ENCODE results near the gene TBX15.
"Not testable (repeated sequence)": the region's sequence is repeated elsewhere in the genome, so short reads cannot be mapped to it uniquely, and the experiment has no call there.

TBX15 gene

DNA sequence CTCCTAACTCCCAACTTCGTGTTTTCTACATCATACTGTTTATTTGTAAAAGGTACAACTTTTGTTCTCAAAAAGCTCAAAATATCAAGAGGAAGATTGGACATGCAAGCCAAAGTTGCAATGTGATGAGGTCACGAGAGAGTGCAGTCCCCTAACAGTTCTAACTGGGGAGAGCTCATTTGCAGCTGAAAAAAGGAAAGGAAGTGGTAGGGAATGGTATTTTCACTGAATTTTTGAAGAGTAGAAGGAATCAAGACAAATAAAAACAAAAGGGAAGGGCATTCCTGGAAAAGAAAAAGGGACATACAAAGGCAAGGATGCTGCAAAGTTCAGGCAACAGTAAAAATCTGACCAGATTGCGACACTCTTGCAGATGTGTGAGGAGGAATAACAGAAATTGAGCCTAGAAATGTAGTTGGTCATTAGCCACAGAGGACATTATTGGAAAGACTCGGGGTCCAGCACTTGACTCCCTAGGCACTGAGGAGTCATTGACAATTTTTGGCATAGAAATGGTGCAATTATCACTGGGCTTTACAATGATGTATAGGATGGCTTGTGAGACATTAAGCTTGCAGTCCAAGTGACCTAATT is 67.9 kb downstream of the TBX15 start:
- no peak overlapping the region for H3K9ac ChIP-seq (ENCODE audit: low read depth, low read length)
- no peaks in the 10 kb centered on the region for H3K9me3 ChIP-seq (ENCODE audit: control insufficient read depth, insufficient read depth, low read length)
- no peaks in the 10 kb centered on the region for H3K27me3 ChIP-seq (ENCODE audit: control insufficient read depth, insufficient read depth, low read length)
- no peaks in the 10 kb centered on the region for H3K36me3 ChIP-seq (ENCODE audit: control insufficient read depth, insufficient read depth, low read length)
- no peak overlapping the region for H3K4me3 ChIP-seq (ENCODE audit: low read depth, low read length)
- H3K27ac ChIP-seq (ENCODE audit: low read depth, low read length): no peak overlapping the region
- peaks cover 30% of the 10 kb centered on the region for H3K4me1 ChIP-seq (ENCODE audit: control insufficient read depth, insufficient read depth, low read length)

DNA sequence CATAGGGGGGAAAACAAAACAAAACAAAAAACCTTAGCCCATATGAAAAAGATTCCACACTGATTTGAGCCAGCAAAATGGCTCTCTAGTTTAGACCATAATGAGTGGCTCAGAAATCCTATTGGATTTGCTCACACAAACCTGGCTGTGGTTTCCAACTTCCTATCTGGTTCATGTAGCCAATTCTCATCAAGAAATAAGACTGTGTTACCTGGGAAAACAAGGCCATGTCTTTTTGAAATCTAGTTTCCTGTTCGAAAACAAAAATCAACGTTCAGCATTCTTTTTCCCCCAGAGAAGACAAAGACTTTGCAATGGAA is 69.2 kb downstream of the TBX15 start:
- H3K9ac ChIP-seq (ENCODE audit: low read depth, low read length): no peak overlapping the region
- no peaks in the 10 kb centered on the region for H3K27me3 ChIP-seq (ENCODE audit: control insufficient read depth, insufficient read depth, low read length)
- H3K4me1 ChIP-seq (ENCODE audit: control insufficient read depth, insufficient read depth, low read length): peaks cover 30% of the 10 kb centered on the region
- H3K9me3 ChIP-seq (ENCODE audit: control insufficient read depth, insufficient read depth, low read length): no peaks in the 10 kb centered on the region
- H3K36me3 ChIP-seq (ENCODE audit: control insufficient read depth, insufficient read depth, low read length): no peaks in the 10 kb centered on the region
- H3K4me3 ChIP-seq (ENCODE audit: low read depth, low read length): no peak overlapping the region
- no peak overlapping the region for H3K27ac ChIP-seq (ENCODE audit: low read depth, low read length)

DNA sequence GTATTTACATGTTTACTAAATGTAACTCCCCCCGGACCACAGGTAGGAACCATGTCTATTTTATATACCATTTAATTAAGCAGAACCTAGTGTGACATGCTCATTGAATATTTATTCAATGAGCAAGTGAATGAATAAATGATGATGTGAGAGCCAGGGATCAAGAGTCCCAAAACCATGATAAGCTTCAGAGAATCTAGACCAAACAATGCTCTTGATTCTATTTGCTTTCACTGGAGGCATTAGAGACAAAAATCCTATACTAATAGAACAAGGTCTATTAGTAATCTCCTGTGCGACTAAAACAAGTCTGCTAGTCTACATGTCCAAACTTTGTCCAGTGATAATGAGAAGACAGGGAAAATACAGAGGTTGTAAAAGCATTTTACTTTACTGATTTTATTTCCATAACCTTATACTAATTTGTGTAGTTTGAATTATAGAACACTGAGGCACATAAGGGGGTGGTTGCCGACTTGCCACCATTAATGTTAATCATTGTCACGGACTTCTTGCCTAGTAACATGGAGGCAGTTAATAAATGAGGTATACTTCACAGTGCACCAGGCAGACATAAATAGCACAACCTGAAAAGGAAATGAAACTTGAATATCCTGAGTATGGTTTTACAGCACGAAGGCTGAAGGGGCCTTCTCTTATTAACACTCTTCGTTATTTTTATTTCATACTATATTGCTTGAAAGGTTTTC is 69.8 kb downstream of the TBX15 start:
- peaks cover 30% of the 10 kb centered on the region for H3K4me1 ChIP-seq (ENCODE audit: control insufficient read depth, insufficient read depth, low read length)
- no peak overlapping the region for H3K9ac ChIP-seq (ENCODE audit: low read depth, low read length)
- no peaks in the 10 kb centered on the region for H3K36me3 ChIP-seq (ENCODE audit: control insufficient read depth, insufficient read depth, low read length)
- no peak overlapping the region for H3K27ac ChIP-seq (ENCODE audit: low read depth, low read length)
- no peaks in the 10 kb centered on the region for H3K9me3 ChIP-seq (ENCODE audit: control insufficient read depth, insufficient read depth, low read length)
- no peaks in the 10 kb centered on the region for H3K27me3 ChIP-seq (ENCODE audit: control insufficient read depth, insufficient read depth, low read length)
- no peak overlapping the region for H3K4me3 ChIP-seq (ENCODE audit: low read depth, low read length)

- not testable (repeated sequence) for H3K4me3 ChIP-seq (ENCODE audit: low read depth, low read length); H3K36me3 ChIP-seq (ENCODE audit: control insufficient read depth, insufficient read depth, low read length); H3K9ac ChIP-seq (ENCODE audit: low read depth, low read length); H3K27ac ChIP-seq (ENCODE audit: low read depth, low read length); H3K9me3 ChIP-seq (ENCODE audit: control insufficient read depth, insufficient read depth, low read length); H3K27me3 ChIP-seq (ENCODE audit: control insufficient read depth, insufficient read depth, low read length)
- peaks cover 22% of the 10 kb centered on the region for H3K4me1 ChIP-seq (ENCODE audit: control insufficient read depth, insufficient read depth, low read length)
These were observed 71.8 kb downstream of the TBX15 start for GRCh38 chr1:118916346-118916745.

DNA sequence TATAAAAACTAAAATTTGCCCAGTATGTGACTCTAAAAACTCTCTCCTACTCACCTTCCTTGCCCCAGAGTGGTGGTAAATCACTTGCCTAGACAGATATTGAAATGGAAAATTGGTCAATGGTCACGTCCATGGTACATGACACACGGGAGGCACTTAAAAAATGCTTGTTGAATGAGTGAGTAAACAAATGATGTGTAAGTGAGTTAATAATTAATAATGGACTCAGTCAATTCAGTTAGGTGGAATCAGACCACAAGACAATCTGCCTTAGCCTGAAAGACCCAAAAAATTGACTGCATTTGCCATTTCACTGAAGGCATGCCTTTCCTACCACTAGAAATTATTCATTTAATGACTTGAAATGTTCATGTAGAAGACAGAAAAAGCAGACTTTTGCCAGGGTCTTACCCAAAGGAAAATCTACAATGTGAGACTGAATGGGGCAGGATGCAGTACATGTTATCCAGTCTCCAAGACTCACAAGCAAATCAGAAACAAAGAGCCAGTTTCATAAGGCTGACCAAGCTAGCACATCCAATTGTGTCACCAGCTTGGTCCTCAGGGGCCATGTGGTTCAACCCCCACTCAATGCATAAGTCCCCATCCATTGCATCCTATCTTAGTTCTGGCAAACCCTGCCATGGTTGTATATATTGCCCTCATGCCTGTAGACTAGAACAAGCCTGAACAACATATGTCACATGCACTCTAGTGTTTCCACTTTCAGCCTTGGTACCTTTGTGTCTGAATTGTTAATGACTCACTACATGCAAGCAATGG is 73.6 kb downstream of the TBX15 start:
- H3K27ac ChIP-seq (ENCODE audit: low read depth, low read length): no peak overlapping the region
- no peak overlapping the region for H3K9ac ChIP-seq (ENCODE audit: low read depth, low read length)

DNA sequence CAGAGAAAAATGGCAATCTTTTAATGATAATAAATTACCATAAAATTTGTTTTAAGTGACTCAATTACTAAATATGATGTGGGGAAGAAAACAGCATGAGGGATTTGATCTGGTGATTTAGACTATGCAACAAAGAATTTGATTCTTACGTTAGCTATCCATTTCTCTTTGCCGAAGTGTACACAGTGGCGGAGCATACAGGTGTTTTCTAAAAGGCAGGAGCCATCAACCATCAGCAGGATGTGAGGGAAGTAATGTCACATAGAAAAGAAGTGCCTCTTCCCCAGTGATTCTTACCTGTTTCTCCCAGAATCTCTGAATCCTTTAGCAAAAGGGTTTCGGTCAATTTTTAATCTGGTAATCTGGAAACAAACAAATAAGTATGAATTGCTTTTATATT is 74.3 kb downstream of the TBX15 start:
- H3K36me3 ChIP-seq (ENCODE audit: control insufficient read depth, insufficient read depth, low read length): no peaks in the 10 kb centered on the region
- no peaks in the 10 kb centered on the region for H3K9me3 ChIP-seq (ENCODE audit: control insufficient read depth, insufficient read depth, low read length)
- no peak overlapping the region for H3K9ac ChIP-seq (ENCODE audit: low read depth, low read length)
- no peaks in the 10 kb centered on the region for H3K27me3 ChIP-seq (ENCODE audit: control insufficient read depth, insufficient read depth, low read length)
- no peak overlapping the region for H3K4me3 ChIP-seq (ENCODE audit: low read depth, low read length)
- peaks cover 1% of the 10 kb centered on the region; the same call in 1 of the 2 replicates for H3K4me1 ChIP-seq (ENCODE audit: control insufficient read depth, insufficient read depth, low read length)
- no peak overlapping the region for H3K27ac ChIP-seq (ENCODE audit: low read depth, low read length)

More for the DNA sequence above, 73.6 kb downstream of the TBX15 start:
- Histone ChIP-seq H3K36me3 (ENCODE audit: control insufficient read depth, insufficient read depth, low read length) (no peaks in the 10 kb centered on the region), H3K27me3 (ENCODE audit: control insufficient read depth, insufficient read depth, low read length) (no peaks in the 10 kb centered on the region), H3K9me3 (ENCODE audit: control insufficient read depth, insufficient read depth, low read length) (no peaks in the 10 kb centered on the region), H3K4me3 (ENCODE audit: low read depth, low read length) (no peak overlapping the region), H3K4me1 (ENCODE audit: control insufficient read depth, insufficient read depth, low read length) (peaks cover 9% of the 10 kb centered on the region; the same call in 1 of the 2 replicates)

DNA sequence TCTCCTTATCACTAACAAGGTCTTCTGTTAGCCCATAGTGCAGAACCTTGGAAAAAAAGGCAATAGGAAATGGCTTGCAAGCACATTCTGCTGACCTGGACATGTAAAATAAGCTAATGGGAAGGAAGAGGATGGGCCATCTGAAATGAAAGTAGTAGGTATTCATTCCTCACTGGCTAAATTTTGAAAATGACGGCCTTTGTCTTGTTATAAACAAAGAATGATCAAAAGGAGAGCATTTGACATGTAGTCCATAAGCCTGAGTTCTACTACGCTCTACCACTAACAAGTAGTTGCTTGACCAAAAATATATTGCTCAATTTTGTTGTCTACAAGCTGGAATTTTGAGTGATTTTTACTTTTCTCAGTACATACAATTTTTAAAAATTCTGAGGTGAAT is 75.6 kb downstream of the TBX15 start:
- no peaks in the 10 kb centered on the region for H3K4me1 ChIP-seq (ENCODE audit: control insufficient read depth, insufficient read depth, low read length)
- H3K27ac ChIP-seq (ENCODE audit: low read depth, low read length): no peak overlapping the region
- H3K36me3 ChIP-seq (ENCODE audit: control insufficient read depth, insufficient read depth, low read length): no peaks in the 10 kb centered on the region
- no peaks in the 10 kb centered on the region for H3K27me3 ChIP-seq (ENCODE audit: control insufficient read depth, insufficient read depth, low read length)
- H3K4me3 ChIP-seq (ENCODE audit: low read depth, low read length): no peak overlapping the region
- no peak overlapping the region for H3K9ac ChIP-seq (ENCODE audit: low read depth, low read length)
- H3K9me3 ChIP-seq (ENCODE audit: control insufficient read depth, insufficient read depth, low read length): no peaks in the 10 kb centered on the region

DNA sequence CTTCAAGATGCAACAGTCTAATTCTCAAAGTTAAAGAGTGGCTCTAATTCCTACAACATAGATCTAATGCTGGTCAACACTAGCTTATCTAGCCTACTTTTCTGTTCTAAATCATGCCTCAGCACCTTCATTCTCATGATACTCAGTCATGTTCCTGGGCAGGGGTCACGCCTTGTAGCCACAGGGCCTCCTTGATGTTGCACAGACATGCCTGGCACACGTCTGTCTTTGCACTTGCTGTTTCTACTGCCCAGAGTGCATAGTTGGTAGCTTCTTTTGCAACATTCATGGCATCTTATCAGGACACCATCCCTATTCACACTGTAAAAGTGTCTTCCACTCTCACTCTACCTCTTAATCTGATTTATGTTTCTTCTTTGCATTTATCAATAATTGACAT is 76.6 kb downstream of the TBX15 start:
- Histone ChIP-seq H3K27ac (ENCODE audit: low read depth, low read length) (no peak overlapping the region), H3K27me3 (ENCODE audit: control insufficient read depth, insufficient read depth, low read length) (no peaks in the 10 kb centered on the region), H3K4me3 (ENCODE audit: low read depth, low read length) (no peak overlapping the region), H3K9ac (ENCODE audit: low read depth, low read length) (no peak overlapping the region), H3K36me3 (ENCODE audit: control insufficient read depth, insufficient read depth, low read length) (no peaks in the 10 kb centered on the region), H3K9me3 (ENCODE audit: control insufficient read depth, insufficient read depth, low read length) (no peaks in the 10 kb centered on the region), H3K4me1 (ENCODE audit: control insufficient read depth, insufficient read depth, low read length) (no peaks in the 10 kb centered on the region)

GRCh38 chr1:118907466-118907865 is 80.7 kb downstream of the TBX15 start:
- Histone ChIP-seq H3K27ac (ENCODE audit: low read depth, low read length) (no peak overlapping the region), H3K27me3 (ENCODE audit: control insufficient read depth, insufficient read depth, low read length) (no peaks in the 10 kb centered on the region), H3K4me1 (ENCODE audit: control insufficient read depth, insufficient read depth, low read length) (no peaks in the 10 kb centered on the region), H3K36me3 (ENCODE audit: control insufficient read depth, insufficient read depth, low read length) (no peaks in the 10 kb centered on the region), H3K9ac (ENCODE audit: low read depth, low read length) (no peak overlapping the region), H3K4me3 (ENCODE audit: low read depth, low read length) (no peak overlapping the region), H3K9me3 (ENCODE audit: control insufficient read depth, insufficient read depth, low read length) (no peaks in the 10 kb centered on the region)

- no peak overlapping the region for H3K27ac ChIP-seq (ENCODE audit: low read depth, low read length)
- H3K36me3 ChIP-seq (ENCODE audit: control insufficient read depth, insufficient read depth, low read length): no peaks in the 10 kb centered on the region
- no peaks in the 10 kb centered on the region for H3K27me3 ChIP-seq (ENCODE audit: control insufficient read depth, insufficient read depth, low read length)
- H3K9ac ChIP-seq (ENCODE audit: low read depth, low read length): no peak overlapping the region
- H3K9me3 ChIP-seq (ENCODE audit: control insufficient read depth, insufficient read depth, low read length): no peaks in the 10 kb centered on the region
- no peaks in the 10 kb centered on the region for H3K4me1 ChIP-seq (ENCODE audit: control insufficient read depth, insufficient read depth, low read length)
- H3K4me3 ChIP-seq (ENCODE audit: low read depth, low read length): no peak overlapping the region
These were observed 82.5 kb downstream of the TBX15 start for GRCh38 chr1:118905671-118906070.

GRCh38 chr1:118905196-118905595 is 82.9 kb downstream of the TBX15 start:
- Histone ChIP-seq H3K9ac (ENCODE audit: low read depth, low read length) (no peak overlapping the region), H3K4me3 (ENCODE audit: low read depth, low read length) (no peak overlapping the region), H3K27ac (ENCODE audit: low read depth, low read length) (no peak overlapping the region), H3K9me3 (ENCODE audit: control insufficient read depth, insufficient read depth, low read length) (no peaks in the 10 kb centered on the region), H3K36me3 (ENCODE audit: control insufficient read depth, insufficient read depth, low read length) (no peaks in the 10 kb centered on the region), H3K27me3 (ENCODE audit: control insufficient read depth, insufficient read depth, low read length) (no peaks in the 10 kb centered on the region), H3K4me1 (ENCODE audit: control insufficient read depth, insufficient read depth, low read length) (no peaks in the 10 kb centered on the region)

Measured in HUES48 (cell line).